WTC11 (cell line): Measurements from ENCODE around the gene TMEM272. TPM values are rescaled to one million over a fixed set of nuclear protein-coding genes. Genes with fewer than 3 reads are reported as not detected.

Experiments used
- ATAC-seq: fragments of 200-7000 bp; cut with Tn5 transposase; 2 replicates; pipeline ENCODE4 v1.10.0; 2021; ENCODE audit warnings: mild to moderate bottlenecking, moderate library complexity
- CTCF ChIA-PET: fragments of 300-600 bp; sonication (Branson Sonifier 250); formaldehyde crosslinking; loops from one replicate; lab custom pipeline; 2021; ENCODE audit warnings: antibody characterized with exemption; lab: Charles Lee
- POLR2A ChIA-PET: fragments of 350-600 bp; sonication (Branson Sonifier 250); formaldehyde crosslinking; loops from one replicate; lab custom pipeline; 2021; ENCODE audit warnings: antibody characterized with exemption; lab: Charles Lee
- DNase-seq: peaks from one replicate; pipeline ENCODE4 v3.0.0; 2021; ENCODE audit warnings: low spot score
- H3K27ac Mint-ChIP-seq: 2 replicates; pipeline ENCODE4 v1.8.0; 2021; ENCODE audit warnings: mixed read lengths
- H3K27me3 Mint-ChIP-seq: 2 replicates; pipeline ENCODE4 v1.8.0; 2021; ENCODE audit warnings: low read depth, mild to moderate bottlenecking, moderate library complexity, mixed read lengths
- H3K36me3 Mint-ChIP-seq: 2 replicates; pipeline ENCODE4 v1.8.0; 2021; ENCODE audit warnings: mixed read lengths
- H3K4me1 Mint-ChIP-seq: 2 replicates; pipeline ENCODE4 v1.8.0; 2022; ENCODE audit warnings: mixed read lengths
- H3K4me3 Mint-ChIP-seq: 2 replicates; pipeline ENCODE4 v1.8.0; 2021; ENCODE audit warnings: mild to moderate bottlenecking, moderate library complexity, mixed read lengths
- H3K9me3 Mint-ChIP-seq: 2 replicates; pipeline ENCODE4 v1.8.0; 2021; ENCODE audit warnings: mixed read lengths
- ARID4B ChIP-seq: sonication (generic); formaldehyde crosslinking; IDR thresholded peaks from 2 replicates; pipeline ENCODE4 v1.8.0; 2023; ENCODE audit warnings: missing genetic modification reagents, mild to moderate bottlenecking, borderline replicate concordance
- ATF1 ChIP-seq: sonication (generic); formaldehyde crosslinking; IDR thresholded peaks from 2 replicates; pipeline ENCODE4 v1.8.1; 2023; ENCODE audit warnings: mild to moderate bottlenecking, moderate library complexity, missing genetic modification reagents
- ATF6 ChIP-seq: sonication (generic); formaldehyde crosslinking; IDR thresholded peaks from 2 replicates; pipeline ENCODE4 v1.8.1; 2023; ENCODE audit warnings: mild to moderate bottlenecking, missing genetic modification reagents
- CBFB ChIP-seq: sonication (generic); formaldehyde crosslinking; IDR thresholded peaks from 2 replicates; pipeline ENCODE4 v1.8.1; 2022; ENCODE audit warnings: mild to moderate bottlenecking, low read depth, missing genetic modification reagents
- CREM ChIP-seq: sonication (generic); formaldehyde crosslinking; IDR thresholded peaks from 2 replicates; pipeline ENCODE4 v1.8.1; 2022; ENCODE audit warnings: mild to moderate bottlenecking, missing genetic modification reagents, moderate library complexity
- E2F5 ChIP-seq: sonication (generic); formaldehyde crosslinking; IDR thresholded peaks from 2 replicates; pipeline ENCODE4 v1.8.1; 2022; ENCODE audit warnings: mild to moderate bottlenecking, moderate library complexity, missing genetic modification reagents
- ESRRA ChIP-seq: sonication (generic); formaldehyde crosslinking; IDR thresholded peaks from 2 replicates; pipeline ENCODE4 v1.8.1; 2022; ENCODE audit warnings: mild to moderate bottlenecking, missing genetic modification reagents, borderline replicate concordance
- FOXK1 ChIP-seq: sonication (generic); formaldehyde crosslinking; IDR thresholded peaks from 2 replicates; pipeline ENCODE4 v1.8.0; 2022; ENCODE audit warnings: mild to moderate bottlenecking, moderate library complexity, missing genetic modification reagents
- FOXP1 ChIP-seq: sonication (generic); formaldehyde crosslinking; IDR thresholded peaks from 2 replicates; pipeline ENCODE4 v1.8.0; 2022; ENCODE audit warnings: missing genetic modification reagents, mild to moderate bottlenecking, moderate library complexity, borderline replicate concordance
- GABPB1 ChIP-seq: sonication (generic); formaldehyde crosslinking; IDR thresholded peaks from 2 replicates; pipeline ENCODE4 v1.8.1; 2023; ENCODE audit warnings: mild to moderate bottlenecking, missing genetic modification reagents
- HMGA2 ChIP-seq: fragments of 250-450 bp; sonication (Bioruptor Pico); IDR thresholded peaks from 2 replicates; pipeline ENCODE4 v1.4.0; 2021; ENCODE audit warnings: mild to moderate bottlenecking, moderate library complexity
- NR2C2 ChIP-seq: sonication (generic); formaldehyde crosslinking; IDR thresholded peaks from 2 replicates; pipeline ENCODE4 v1.8.0; 2022; ENCODE audit warnings: mild to moderate bottlenecking, missing genetic modification reagents
- NR3C1 ChIP-seq: sonication (generic); formaldehyde crosslinking; conservative IDR thresholded peaks from 2 replicates; pipeline ENCODE4 v1.8.1; 2023; ENCODE audit warnings: low read depth, mild to moderate bottlenecking, missing genetic modification reagents
- PRDM15 ChIP-seq: sonication (generic); formaldehyde crosslinking; IDR thresholded peaks from 2 replicates; pipeline ENCODE4 v1.8.0; 2022; ENCODE audit warnings: missing genetic modification reagents
- SMAD3 ChIP-seq: sonication (generic); formaldehyde crosslinking; IDR thresholded peaks from 2 replicates; pipeline ENCODE4 v1.8.0; 2022; ENCODE audit warnings: missing genetic modification reagents, mild to moderate bottlenecking, borderline replicate concordance
- SOX15 ChIP-seq: fragments of 250-450 bp; sonication (Bioruptor Pico); IDR thresholded peaks from 2 replicates; pipeline ENCODE4 v1.9.0; 2021; ENCODE audit warnings: mild to moderate bottlenecking
- TCF7 ChIP-seq: sonication (generic); formaldehyde crosslinking; IDR thresholded peaks from 2 replicates; pipeline ENCODE4 v1.8.0; 2022; ENCODE audit warnings: mild to moderate bottlenecking, low read depth, missing genetic modification reagents, moderate library complexity
- ZNF317 ChIP-seq: sonication (generic); formaldehyde crosslinking; IDR thresholded peaks from 2 replicates; pipeline ENCODE4 v1.8.1; 2023; ENCODE audit warnings: low read depth, mild to moderate bottlenecking, moderate library complexity, missing genetic modification reagents, borderline replicate concordance
- ZNF512 ChIP-seq: sonication (generic); formaldehyde crosslinking; IDR thresholded peaks from 2 replicates; pipeline ENCODE4 v1.8.1; 2022; ENCODE audit warnings: missing genetic modification reagents, borderline replicate concordance
- total RNA-seq: library from RNA; stranded (reverse); gene quantifications from 3 replicates; pipeline ENCODE4 v1.2.3, GENCODE V29; 2021

TMEM272 gene
- total RNA-seq, 1 experiment from 2014 or later, result not detected

- no peaks in the 10 kb centered on the region for H3K4me1 Mint-ChIP-seq
- H3K27me3 Mint-ChIP-seq, result no peaks in the 10 kb centered on the region; the same call in 1 of the 2 replicates
- no peak overlapping the region for H3K4me3 Mint-ChIP-seq
- TF ChIP-seq ATF1 (CRISPR knock-in tag) (no peak), CREM (no peak), NR3C1 (CRISPR knock-in tag) (no peak), NR2C2 (CRISPR knock-in tag) (no peak), GABPB1 (CRISPR knock-in tag) (no peak), FOXK1 (no peak), E2F5 (CRISPR knock-in tag) (no peak), ARID4B (CRISPR knock-in tag) (no peak), ESRRA (CRISPR knock-in tag) (no peak), ZNF317 (CRISPR knock-in tag) (no peak)
- no peak overlapping the region for H3K27ac Mint-ChIP-seq
- no peak for DNase-seq
- ChIA-PET CTCF (interaction anchor here (1.2 kb wide), 1 partner anchor 13 kb away, joined by 3 read pairs; no protein-coding TSS in a partner anchor), POLR2A (no interaction called here)
- ATAC-seq, result no peak
- H3K36me3 Mint-ChIP-seq, result no peaks in the 10 kb centered on the region
- H3K9me3 Mint-ChIP-seq, result peaks cover 3% of the 10 kb centered on the region
These were observed 38.2 kb upstream of the TMEM272 start for GRCh38 chr13:51883226-51883600.

- ChIA-PET CTCF (interaction anchor here (1.2 kb wide), 1 partner anchor 13 kb away, joined by 3 read pairs; no protein-coding TSS in a partner anchor), POLR2A (no interaction called here)
- no peak for ATAC-seq
These were observed 37.7 kb upstream of the TMEM272 start for GRCh38 chr13:51882570-51883225.

GRCh38 chr13:51881296-51881695 lies 36.3 kb upstream of the TMEM272 start:
- Mint-ChIP-seq H3K27me3 (peaks cover 3% of the 10 kb centered on the region), H3K36me3 (no peaks in the 10 kb centered on the region), H3K4me1 (no peaks in the 10 kb centered on the region), H3K27ac (no peak overlapping the region), H3K4me3 (no peak overlapping the region), H3K9me3 (peaks cover 3% of the 10 kb centered on the region)
- DNase-seq (no peak), ATAC-seq (no peak)
- ChIA-PET POLR2A (no interaction called here), CTCF (interaction anchor here (0.5 to 1.1 kb wide), 2 partner anchors 66 to 728 kb away, joined by 3 to 4 read pairs; no protein-coding TSS in a partner anchor)
- TF ChIP-seq SMAD3 (CRISPR knock-in tag) (no peak), SOX15 (no peak), ATF6 (no peak), ZNF512 (CRISPR knock-in tag) (no peak), FOXP1 (CRISPR knock-in tag) (no peak), PRDM15 (no peak), CBFB (CRISPR knock-in tag) (no peak)

More at GRCh38 chr13:51882570-51883225, 37.7 kb upstream of the TMEM272 start:
- no peak for TF ChIP-seq TCF7 (CRISPR knock-in tag)
- TF ChIP-seq HMGA2, result peak; percentile 95
- DNase-seq, result no peak
- H3K27me3 Mint-ChIP-seq, result no peaks in the 10 kb centered on the region; the same call in 1 of the 2 replicates
- peaks cover 3% of the 10 kb centered on the region for H3K9me3 Mint-ChIP-seq
- H3K4me1 Mint-ChIP-seq, result no peaks in the 10 kb centered on the region
- no peak overlapping the region for H3K27ac Mint-ChIP-seq
- H3K4me3 Mint-ChIP-seq, result no peak overlapping the region
- H3K36me3 Mint-ChIP-seq, result no peaks in the 10 kb centered on the region
